ENCODE data around the gene MT1B. TPM values are rescaled to one million over a fixed set of nuclear protein-coding genes. Genes with fewer than 3 reads are reported as not detected.

Gene MT1B
- polyA plus RNA-seq, 1 donor from 2014 or later, result not detected

DNA sequence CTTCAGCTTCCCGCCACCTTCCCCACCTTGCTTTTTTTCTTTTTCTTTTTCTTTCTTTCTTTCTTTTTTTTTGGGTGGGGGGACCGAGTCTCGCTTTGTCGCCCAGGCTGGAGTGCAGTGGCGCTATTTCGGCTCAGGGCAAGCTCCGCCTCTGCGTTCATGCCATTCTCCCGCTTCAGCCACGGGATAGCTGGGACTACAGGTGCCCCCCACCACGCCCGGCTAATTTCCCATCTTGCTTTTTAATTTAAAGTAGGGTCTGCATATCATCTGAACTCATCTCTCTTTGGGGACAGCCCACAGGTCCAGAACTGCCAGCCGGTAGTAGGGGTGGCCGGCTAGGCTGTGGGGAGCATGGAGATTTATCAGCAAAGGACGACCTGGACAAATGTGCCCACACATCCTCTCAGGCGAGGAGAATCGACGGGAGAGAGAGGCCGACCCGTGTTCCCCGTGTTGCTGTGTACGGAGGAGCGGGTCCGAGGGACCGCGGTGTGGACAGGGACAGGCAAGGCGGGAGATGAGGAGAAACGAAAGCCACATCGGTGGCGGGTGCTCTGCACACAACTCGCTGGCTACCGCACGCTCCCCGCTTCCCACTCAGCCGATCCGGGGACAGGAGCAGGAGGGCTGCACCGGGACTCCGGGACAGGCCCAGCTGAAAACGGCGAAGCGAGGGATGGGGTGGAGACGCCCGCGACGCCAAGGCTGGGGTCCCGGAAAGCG is 16.8 kb upstream of the MT1B start:
- H3F3A ChIP-seq (ENCODE audit: insufficient read depth, low read length, poor library complexity, severe bottlenecking), result no peaks in the 10 kb centered on the region
- peaks cover 100% of the 10 kb centered on the region for H3K27me3 ChIP-seq (ENCODE audit: insufficient read depth, low read depth, low read length)
- peak overlapping the region; percentile 48 for H3K4me3 ChIP-seq (ENCODE audit: low read length)
- no peaks in the 10 kb centered on the region for H3K79me2 ChIP-seq (replicated peaks; ENCODE audit: insufficient read depth, low read length)
- no peak overlapping the region for H2AFZ ChIP-seq (ENCODE audit: low read depth, low read length)
- H3K9me2 ChIP-seq (ENCODE audit: insufficient read depth, low read length), result no peaks in the 10 kb centered on the region
- H3K9me3 ChIP-seq (ENCODE audit: low read length), result no peaks in the 10 kb centered on the region
- TF ChIP-seq TAF1 (IDR thresholded peaks at IDR 0.05; ENCODE audit: low read depth), result no peak
- peak; percentile 53 for TF ChIP-seq EZH2 (IDR thresholded peaks at IDR 0.05; ENCODE audit: borderline replicate concordance, insufficient read depth, low read length, poor library complexity, severe bottlenecking)
- TF ChIP-seq, protein P1, sequence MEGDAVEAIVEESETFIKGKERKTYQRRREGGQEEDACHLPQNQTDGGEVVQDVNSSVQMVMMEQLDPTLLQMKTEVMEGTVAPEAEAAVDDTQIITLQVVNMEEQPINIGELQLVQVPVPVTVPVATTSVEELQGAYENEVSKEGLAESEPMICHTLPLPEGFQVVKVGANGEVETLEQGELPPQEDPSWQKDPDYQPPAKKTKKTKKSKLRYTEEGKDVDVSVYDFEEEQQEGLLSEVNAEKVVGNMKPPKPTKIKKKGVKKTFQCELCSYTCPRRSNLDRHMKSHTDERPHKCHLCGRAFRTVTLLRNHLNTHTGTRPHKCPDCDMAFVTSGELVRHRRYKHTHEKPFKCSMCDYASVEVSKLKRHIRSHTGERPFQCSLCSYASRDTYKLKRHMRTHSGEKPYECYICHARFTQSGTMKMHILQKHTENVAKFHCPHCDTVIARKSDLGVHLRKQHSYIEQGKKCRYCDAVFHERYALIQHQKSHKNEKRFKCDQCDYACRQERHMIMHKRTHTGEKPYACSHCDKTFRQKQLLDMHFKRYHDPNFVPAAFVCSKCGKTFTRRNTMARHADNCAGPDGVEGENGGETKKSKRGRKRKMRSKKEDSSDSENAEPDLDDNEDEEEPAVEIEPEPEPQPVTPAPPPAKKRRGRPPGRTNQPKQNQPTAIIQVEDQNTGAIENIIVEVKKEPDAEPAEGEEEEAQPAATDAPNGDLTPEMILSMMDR (IDR thresholded peaks at IDR 0.05; ENCODE audit: poor library complexity, severe bottlenecking), result no peak
- H3K9ac ChIP-seq (ENCODE audit: low read length), result no peak overlapping the region
- no peak overlapping the region for H3K27ac ChIP-seq (ENCODE audit: low read length)
- H3K36me3 ChIP-seq (ENCODE audit: insufficient read depth, low read length), result no peaks in the 10 kb centered on the region
- no peak overlapping the region for H3K4me2 ChIP-seq (ENCODE audit: low read length)
- H4K20me1 ChIP-seq (ENCODE audit: insufficient read depth), result no peaks in the 10 kb centered on the region

DNA sequence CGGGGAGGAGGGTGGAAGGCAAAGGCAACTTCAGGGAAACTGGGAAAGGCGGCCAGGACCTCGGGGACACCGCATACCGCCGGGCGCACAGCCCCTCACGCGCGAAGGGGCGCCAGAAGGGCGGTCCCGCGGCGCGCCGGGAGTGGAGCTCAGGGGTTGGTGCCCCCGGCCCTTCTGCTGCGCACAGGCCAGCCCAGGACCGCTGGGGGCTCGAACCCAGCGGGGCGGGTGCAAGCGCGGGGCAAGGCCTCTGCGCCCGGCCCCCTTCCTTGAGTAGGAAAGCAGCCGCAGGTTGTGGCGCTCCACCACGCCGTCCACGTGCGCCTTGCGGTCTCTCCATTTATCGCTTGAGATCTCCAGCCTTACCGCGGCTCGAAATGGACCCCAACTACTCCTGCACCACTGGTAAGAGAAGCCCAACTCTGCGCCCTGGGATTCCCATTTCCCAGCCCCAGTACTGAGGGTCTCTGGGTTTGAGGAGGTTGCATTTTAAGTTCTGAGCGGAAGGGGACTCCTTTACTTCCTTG is 16.2 kb upstream of the MT1B start:
- H3K4me3 ChIP-seq (ENCODE audit: low read length), result peak overlapping the region; percentile 48
- no peak overlapping the region for H3K4me2 ChIP-seq (ENCODE audit: low read length)
- no peaks in the 10 kb centered on the region for H3K9me2 ChIP-seq (ENCODE audit: insufficient read depth, low read length)
- TF ChIP-seq POLR2AphosphoS5 (IDR thresholded peaks at IDR 0.05) (no peak), MXI1 (conservative IDR thresholded peaks at IDR 0.05; ENCODE audit: poor library complexity, severe bottlenecking) (no peak), EZH2 (IDR thresholded peaks at IDR 0.05; ENCODE audit: borderline replicate concordance, insufficient read depth, low read length, poor library complexity, severe bottlenecking) (no peak), SMC3 (conservative IDR thresholded peaks at IDR 0.05; ENCODE audit: poor library complexity) (no peak), RAD21 (conservative IDR thresholded peaks at IDR 0.05) (no peak), EP300 (conservative IDR thresholded peaks at IDR 0.05; ENCODE audit: poor library complexity, severe bottlenecking) (no peak), TAF1 (IDR thresholded peaks at IDR 0.05; ENCODE audit: low read depth) (no peak)
- TF ChIP-seq, protein P1 (IDR thresholded peaks at IDR 0.05; ENCODE audit: poor library complexity, severe bottlenecking), result no peak
- TF ChIP-seq, protein P2, sequence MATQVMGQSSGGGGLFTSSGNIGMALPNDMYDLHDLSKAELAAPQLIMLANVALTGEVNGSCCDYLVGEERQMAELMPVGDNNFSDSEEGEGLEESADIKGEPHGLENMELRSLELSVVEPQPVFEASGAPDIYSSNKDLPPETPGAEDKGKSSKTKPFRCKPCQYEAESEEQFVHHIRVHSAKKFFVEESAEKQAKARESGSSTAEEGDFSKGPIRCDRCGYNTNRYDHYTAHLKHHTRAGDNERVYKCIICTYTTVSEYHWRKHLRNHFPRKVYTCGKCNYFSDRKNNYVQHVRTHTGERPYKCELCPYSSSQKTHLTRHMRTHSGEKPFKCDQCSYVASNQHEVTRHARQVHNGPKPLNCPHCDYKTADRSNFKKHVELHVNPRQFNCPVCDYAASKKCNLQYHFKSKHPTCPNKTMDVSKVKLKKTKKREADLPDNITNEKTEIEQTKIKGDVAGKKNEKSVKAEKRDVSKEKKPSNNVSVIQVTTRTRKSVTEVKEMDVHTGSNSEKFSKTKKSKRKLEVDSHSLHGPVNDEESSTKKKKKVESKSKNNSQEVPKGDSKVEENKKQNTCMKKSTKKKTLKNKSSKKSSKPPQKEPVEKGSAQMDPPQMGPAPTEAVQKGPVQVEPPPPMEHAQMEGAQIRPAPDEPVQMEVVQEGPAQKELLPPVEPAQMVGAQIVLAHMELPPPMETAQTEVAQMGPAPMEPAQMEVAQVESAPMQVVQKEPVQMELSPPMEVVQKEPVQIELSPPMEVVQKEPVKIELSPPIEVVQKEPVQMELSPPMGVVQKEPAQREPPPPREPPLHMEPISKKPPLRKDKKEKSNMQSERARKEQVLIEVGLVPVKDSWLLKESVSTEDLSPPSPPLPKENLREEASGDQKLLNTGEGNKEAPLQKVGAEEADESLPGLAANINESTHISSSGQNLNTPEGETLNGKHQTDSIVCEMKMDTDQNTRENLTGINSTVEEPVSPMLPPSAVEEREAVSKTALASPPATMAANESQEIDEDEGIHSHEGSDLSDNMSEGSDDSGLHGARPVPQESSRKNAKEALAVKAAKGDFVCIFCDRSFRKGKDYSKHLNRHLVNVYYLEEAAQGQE (IDR thresholded peaks at IDR 0.05; ENCODE audit: borderline replicate concordance), result no peak
- H3K9ac ChIP-seq (ENCODE audit: low read length), result no peak overlapping the region
- H3K27ac ChIP-seq (ENCODE audit: low read length), result no peak overlapping the region
- no peaks in the 10 kb centered on the region for H3K36me3 ChIP-seq (ENCODE audit: insufficient read depth, low read length)
- no peaks in the 10 kb centered on the region for H3F3A ChIP-seq (ENCODE audit: insufficient read depth, low read length, poor library complexity, severe bottlenecking)
- no peaks in the 10 kb centered on the region for H4K20me1 ChIP-seq (ENCODE audit: insufficient read depth)
- H3K27me3 ChIP-seq (ENCODE audit: insufficient read depth, low read depth, low read length), result peaks cover 100% of the 10 kb centered on the region
- no peak overlapping the region for H2AFZ ChIP-seq (ENCODE audit: low read depth, low read length)
- H3K9me3 ChIP-seq (ENCODE audit: low read length), result no peaks in the 10 kb centered on the region
- no peaks in the 10 kb centered on the region for H3K79me2 ChIP-seq (replicated peaks; ENCODE audit: insufficient read depth, low read length)
